SK-N-SH (cell line): Measurements from ENCODE around the gene SLC34A1. TPM values are rescaled to one million over a fixed set of nuclear protein-coding genes. Genes with fewer than 3 reads are reported as not detected.

ENCODE experiments used
- CTCF ChIA-PET: fragments of 300-600, 350-600 bp; formaldehyde crosslinking; extraction: SDS; loops from one replicate; lab custom pipeline; 2021; lab: Yijun Ruan, JAX
- POLR2A ChIA-PET: fragments of 350-600 bp; sonication (Branson Sonifier 250); formaldehyde crosslinking; extraction: SDS; loops from one replicate; lab custom pipeline; 2020; ENCODE audit warnings: antibody characterized with exemption, inconsistent platforms; lab: Yijun Ruan, JAX
- DNase-seq: peaks from one replicate; pipeline ENCODE4 v3.0.0; 2012
- H2AFZ ChIP-seq: fragments of 200-600 bp; sonication (generic); 2 replicates; pipeline ENCODE4 v1.8.1; 2016; ENCODE audit warnings: antibody characterized with exemption, mild to moderate bottlenecking, low read depth
- H3F3A ChIP-seq: fragments of 200-600 bp; sonication (generic); replicated peaks from 2 replicates; pipeline ENCODE3; 2016; ENCODE audit warnings: antibody characterized with exemption, mild to moderate bottlenecking; ENCODE audit not compliant: insufficient read depth
- H3K27ac ChIP-seq, 2 experiments: fragments of 200-500 bp in 1 of 2; fragments of 200-600 bp in 1 of 2; sonication (Bioruptor generic) in 1 of 2; sonication (generic), shearing (Covaris generic) in 1 of 2; 2 replicates each; pipeline versions ENCODE4 v1.5.1 to v1.6.1; 2014 to 2016; ENCODE audit warnings: low read depth in 2 of 2, inconsistent platforms in 1 of 2, low read length in 1 of 2, mild to moderate bottlenecking in 1 of 2, mixed read lengths in 1 of 2
- H3K27me3 ChIP-seq: fragments of 200-600 bp; sonication (generic), shearing (Covaris generic); 2 replicates; pipeline ENCODE4 v1.6.1; 2016; ENCODE audit warnings: mixed run types; ENCODE audit not compliant: insufficient read depth
- H3K36me3 ChIP-seq, 2 experiments: fragments of 200-500 bp in 1 of 2; fragments of 200-600 bp in 1 of 2; sonication (Bioruptor generic) in 1 of 2; sonication (generic) in 1 of 2; replicated peaks in 1 of 2; 2 replicates each; pipeline versions ENCODE3 to v1.5.1; 2014 to 2016; ENCODE audit warnings: low read length in 1 of 2, mild to moderate bottlenecking in 1 of 2; ENCODE audit not compliant: insufficient read depth in 2 of 2, control insufficient read depth in 1 of 2
- H3K4me1 ChIP-seq, 2 experiments: fragments of 200-500 bp in 1 of 2; fragments of 200-600 bp in 1 of 2; sonication (Bioruptor generic) in 1 of 2; sonication (generic), shearing (Covaris generic) in 1 of 2; 2 replicates each; pipeline versions ENCODE4 v1.5.1 to v1.6.1; 2014 to 2016; ENCODE audit warnings: low read depth in 1 of 2, low read length in 1 of 2, mixed run types in 1 of 2; ENCODE audit not compliant: insufficient read depth in 2 of 2, control insufficient read depth in 1 of 2
- H3K4me2 ChIP-seq: fragments of 200-600 bp; sonication (generic), shearing (Covaris generic); 2 replicates; pipeline ENCODE4 v1.6.1; 2017; ENCODE audit warnings: mixed run types
- H3K4me3 ChIP-seq, 2 experiments: fragments of 200-500 bp in 1 of 2; fragments of 200-600 bp in 1 of 2; sonication (Bioruptor generic) in 1 of 2; sonication (generic), shearing (Covaris generic) in 1 of 2; 2 replicates each; pipeline versions ENCODE4 v1.5.1 to v1.8.1; 2014 to 2016; ENCODE audit warnings: low read depth in 2 of 2, inconsistent platforms in 1 of 2, low read length in 1 of 2, mild to moderate bottlenecking in 1 of 2, mixed read lengths in 1 of 2, moderate library complexity in 1 of 2
- H3K79me2 ChIP-seq: fragments of 200-600 bp; sonication (generic); 2 replicates; pipeline ENCODE4 v1.8.1; 2017; ENCODE audit warnings: mild to moderate bottlenecking; ENCODE audit not compliant: insufficient read depth
- H3K9ac ChIP-seq: fragments of 200-600 bp; sonication (generic); 2 replicates; pipeline ENCODE4 v1.6.1; 2017; ENCODE audit warnings: mixed run types
- H3K9me2 ChIP-seq: fragments of 200-600 bp; sonication (generic); 2 replicates; pipeline ENCODE4 v1.6.1; 2017; ENCODE audit warnings: mixed run types
- H3K9me3 ChIP-seq: fragments of 200-600 bp; sonication (generic); 2 replicates; pipeline ENCODE4 v1.6.1; 2017; ENCODE audit warnings: mixed run types, mild to moderate bottlenecking, moderate library complexity
- H4K20me1 ChIP-seq: fragments of 200-600 bp; sonication (generic); 2 replicates; pipeline ENCODE4 v1.6.1; 2017; ENCODE audit warnings: mild to moderate bottlenecking, mixed run types; ENCODE audit not compliant: insufficient read depth
- CTCF ChIP-seq: fragments of 200-600 bp; sonication (generic); IDR thresholded peaks from 2 replicates; pipeline ENCODE4 v1.6.1; 2017; ENCODE audit warnings: antibody characterized with exemption, mild to moderate bottlenecking, moderate library complexity
- GATA2 ChIP-seq: sonication (generic); formaldehyde crosslinking; IDR thresholded peaks from 2 replicates; pipeline ENCODE4 v1.5.0; 2020; ENCODE audit warnings: mild to moderate bottlenecking, missing genetic modification reagents
- MEF2A ChIP-seq: IDR thresholded peaks from 2 replicates; pipeline ENCODE4 v1.4.0; 2012; ENCODE audit warnings: low read depth, borderline replicate concordance
- MXI1 ChIP-seq: IDR thresholded peaks from 2 replicates; pipeline ENCODE4 v1.6.1; 2012; ENCODE audit warnings: mild to moderate bottlenecking, low read depth, low read length, improper control_type of control experiment
- NFIC ChIP-seq: IDR thresholded peaks from 2 replicates; pipeline ENCODE4 v1.4.0; 2012; ENCODE audit warnings: borderline replicate concordance
- SIN3A ChIP-seq: IDR thresholded peaks from 2 replicates; pipeline ENCODE4 v1.6.1; 2012; ENCODE audit warnings: low read depth, mild to moderate bottlenecking, low read length, moderate library complexity, borderline replicate concordance
- TAF1 ChIP-seq: IDR thresholded peaks from 2 replicates; pipeline ENCODE4 v1.6.1; 2012; ENCODE audit warnings: low read depth, mild to moderate bottlenecking, low read length, moderate library complexity, borderline replicate concordance
- TCF12 ChIP-seq: IDR thresholded peaks from 2 replicates; pipeline ENCODE4 v1.4.0; 2012
- WGBS: methylation state at CpG from one replicate; pipeline ENCODE4 v1.1.6; 2017; ENCODE audit warnings: low lambda C conversion rate; 5-methylcytosine and 5-hydroxymethylcytosine counted together
- polyA plus RNA-seq, 3 experiments: library from polyadenylated mRNA; depleted of rRNA; stranded (reverse); fragments of >200 nt; gene quantifications; 2 replicates each; pipeline ENCODE4 v1.2.3, GENCODE V29; 2012
- TF ChIP-seq, protein P1 (sequence below): IDR thresholded peaks from 2 replicates; pipeline ENCODE4 v1.4.0; 2012; ENCODE audit warnings: low read depth

Gene SLC34A1
- polyA plus RNA-seq, 1 of the 3 experiments (the other 2 are of a cell fraction): 0.03 TPM

DNA sequence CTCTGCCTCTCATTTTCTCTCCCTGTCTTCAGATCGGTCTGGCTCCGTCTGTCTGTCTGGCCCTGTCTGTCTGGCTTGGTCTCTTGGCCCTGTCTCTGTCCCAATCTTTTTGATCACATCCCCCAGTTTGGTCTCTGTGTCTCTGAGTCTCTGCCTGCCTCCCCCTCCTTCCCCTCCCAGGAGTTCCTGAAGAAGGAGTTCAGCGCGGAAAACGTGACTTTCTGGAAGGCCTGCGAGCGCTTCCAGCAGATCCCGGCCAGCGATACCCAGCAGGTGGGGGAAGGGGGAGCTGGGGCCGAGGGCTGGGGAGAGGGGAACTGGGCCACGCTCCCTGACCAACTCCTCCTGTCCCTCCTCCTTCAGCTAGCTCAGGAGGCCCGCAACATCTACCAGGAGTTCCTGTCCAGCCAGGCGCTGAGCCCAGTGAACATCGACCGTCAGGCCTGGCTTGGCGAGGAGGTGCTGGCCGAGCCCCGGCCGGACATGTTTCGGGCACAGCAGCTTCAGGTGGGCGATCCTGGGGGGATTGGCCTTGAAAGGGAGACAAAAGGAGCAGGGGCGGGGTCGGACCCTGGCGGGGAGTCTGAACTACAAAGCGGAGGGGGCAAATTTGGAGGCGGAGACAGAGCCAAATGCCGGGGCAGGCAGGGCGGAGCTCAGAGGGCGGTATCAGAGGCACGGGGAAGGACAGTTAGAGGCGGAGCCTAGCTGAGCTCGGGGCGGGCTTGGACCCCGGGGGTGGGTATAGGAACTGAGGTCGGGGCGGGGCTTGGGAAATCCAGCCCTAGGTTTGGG lies 17.5 kb upstream of the SLC34A1 start:
- H3K27ac ChIP-seq: peak overlapping the region; percentile 79 to 93
- ChIA-PET CTCF (interaction anchor here (0.7 to 5.9 kb wide), 12 partner anchors 11 to 134 kb away, joined by 3 to 58 read pairs (median 8); partner anchors contain the start of genes F12, LMAN2 and SLC34A1), POLR2A (interaction anchor here (1.0 to 2.1 kb wide), 3 partner anchors 15 to 187 kb away, joined by 3 to 18 read pairs (median 4); partner anchors contain the start of gene LMAN2)
- no peaks in the 10 kb centered on the region for H3K79me2 ChIP-seq
- H3F3A ChIP-seq: peaks cover 15% of the 10 kb centered on the region
- no peaks in the 10 kb centered on the region for H4K20me1 ChIP-seq
- H3K9me3 ChIP-seq: no peaks in the 10 kb centered on the region
- peak overlapping the region; percentile 89 for H2AFZ ChIP-seq
- peak overlapping the region; percentile 48 to 50 for H3K4me3 ChIP-seq
- no peaks in the 10 kb centered on the region for H3K36me3 ChIP-seq
- peak; percentile 99 for DNase-seq
- no peaks in the 10 kb centered on the region for H3K9me2 ChIP-seq
- TF ChIP-seq MXI1 (peak; percentile 63), NFIC (peak; percentile 4; the same call in 1 of the 2 replicates), TCF12 (no peak), GATA2 (peak; percentile 74; the same call in 1 of the 2 replicates)
- TF ChIP-seq, protein P1, sequence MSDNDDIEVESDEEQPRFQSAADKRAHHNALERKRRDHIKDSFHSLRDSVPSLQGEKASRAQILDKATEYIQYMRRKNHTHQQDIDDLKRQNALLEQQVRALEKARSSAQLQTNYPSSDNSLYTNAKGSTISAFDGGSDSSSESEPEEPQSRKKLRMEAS: peak; percentile 79; the same call in 1 of the 2 replicates
- peak overlapping the region; percentile 70 for H3K9ac ChIP-seq
- peak overlapping the region; percentile 80 for H3K4me2 ChIP-seq
- WGBS: 35% methylated on average over 30 of the region's 36 CpGs
- H3K27me3 ChIP-seq: no peaks in the 10 kb centered on the region
- peaks cover 11 to 46% of the 10 kb centered on the region in 2 experiments for H3K4me1 ChIP-seq

GRCh38 chr5:177367323-177367848 lies 16.8 kb upstream of the SLC34A1 start:
- H3K9ac ChIP-seq: peak overlapping the region; percentile 29; the same call in 1 of the 2 replicates
- H3K9me3 ChIP-seq: no peaks in the 10 kb centered on the region
- no peaks in the 10 kb centered on the region for H3K79me2 ChIP-seq
- TF ChIP-seq SIN3A (no peak), TAF1 (no peak), GATA2 (no peak), MEF2A (no peak), CTCF (0 out of 2 replicates have a peak, but pooled peaks have one; percentile 12)
- TF ChIP-seq, protein P1: peak; percentile 94
- H4K20me1 ChIP-seq: no peaks in the 10 kb centered on the region
- peaks cover 11 to 46% of the 10 kb centered on the region in 2 experiments for H3K4me1 ChIP-seq
- ChIA-PET POLR2A (interaction anchor here (1.0 to 2.1 kb wide), 3 partner anchors 16 to 186 kb away, joined by 3 to 18 read pairs (median 4); partner anchors contain the start of gene LMAN2), CTCF (interaction anchor here (0.7 to 5.9 kb wide), 12 partner anchors 14 to 134 kb away, joined by 3 to 58 read pairs (median 8); partner anchors contain the start of genes F12, LMAN2 and SLC34A1)
- WGBS: 34% methylated on average over 19 of the region's 46 CpGs
- H3F3A ChIP-seq: peaks cover 15% of the 10 kb centered on the region
- H2AFZ ChIP-seq: peak overlapping the region; percentile 89; the same call in 1 of the 2 replicates
- no peaks in the 10 kb centered on the region for H3K27me3 ChIP-seq
- H3K27ac ChIP-seq: peak overlapping the region in 1 of 2 experiments; percentile 62; a peak in 2 of 4 replicates
- peak overlapping the region; percentile 48 to 50 for H3K4me3 ChIP-seq
- H3K4me2 ChIP-seq: peak overlapping the region; percentile 80
- DNase-seq: no peak
- no peaks in the 10 kb centered on the region for H3K36me3 ChIP-seq
- H3K9me2 ChIP-seq: no peaks in the 10 kb centered on the region
